OCI-LY7 (cell line): Measurements from ENCODE around the gene PPP1R9B. TPM values are rescaled to one million over a fixed set of nuclear protein-coding genes. Genes with fewer than 3 reads are reported as not detected.

Source experiments
- BruUV-seq: library from RNA; stranded (reverse); fragments of 400-500 nt; replicated peaks from 2 replicates; lab custom pipeline; 2021; lab: Mats Ljungman, UMichigan
- CTCF ChIA-PET: fragments of 300-600 bp; sonication (Branson Sonifier 250); formaldehyde crosslinking; loops from one replicate; lab custom pipeline; 2022; ENCODE audit warnings: antibody characterized with exemption; ENCODE audit not compliant: unreplicated experiment; lab: Charles Lee
- POLR2A ChIA-PET: fragments of 300-600 bp; sonication (Branson Sonifier 250); formaldehyde crosslinking; loops from one replicate; lab custom pipeline; 2022; ENCODE audit warnings: antibody characterized with exemption; lab: Charles Lee
- DNase-seq: peaks from one replicate; pipeline ENCODE4 v3.0.0-alpha.2; 2015; ENCODE audit warnings: low spot score
- H2AFZ ChIP-seq: fragments of 200-600 bp; sonication (generic), shearing (Covaris generic); 2 replicates; pipeline ENCODE4 v1.6.1; 2014; ENCODE audit warnings: mild to moderate bottlenecking, antibody characterized with exemption, low read length, moderate library complexity
- H3K27ac ChIP-seq: fragments of 200-600 bp; sonication (generic); 2 replicates; pipeline ENCODE4 v1.5.1; 2014; ENCODE audit warnings: mixed run types, low read depth, mild to moderate bottlenecking, moderate library complexity, low read length, inconsistent platforms; ENCODE audit not compliant: poor library complexity, severe bottlenecking
- H3K36me3 ChIP-seq: fragments of 200-600 bp; sonication (generic); 2 replicates; pipeline ENCODE4 v1.6.1; 2014; ENCODE audit warnings: mild to moderate bottlenecking, antibody characterized with exemption, low read length, moderate library complexity, mixed read lengths; ENCODE audit not compliant: insufficient read depth
- H3K4me1 ChIP-seq: fragments of 200-600 bp; sonication (generic); 2 replicates; pipeline ENCODE4 v1.5.1; 2014; ENCODE audit warnings: mild to moderate bottlenecking, low read length; ENCODE audit not compliant: insufficient read depth, poor library complexity, severe bottlenecking
- H3K4me2 ChIP-seq: fragments of 200-600 bp; sonication (generic); 2 replicates; pipeline ENCODE4 v1.6.1; 2014; ENCODE audit warnings: mild to moderate bottlenecking, low read length
- H3K4me3 ChIP-seq: fragments of 200-600 bp; sonication (generic); 2 replicates; pipeline ENCODE4 v1.5.1; 2014; ENCODE audit warnings: mild to moderate bottlenecking, low read depth, low read length; ENCODE audit not compliant: poor library complexity, severe bottlenecking
- H3K79me2 ChIP-seq: fragments of 200-600 bp; sonication (generic); 2 replicates; pipeline ENCODE4 v1.6.1; 2016; ENCODE audit warnings: low read depth, mild to moderate bottlenecking, low read length, moderate library complexity, mixed read lengths; ENCODE audit not compliant: insufficient read depth
- H3K9me2 ChIP-seq: fragments of 200-600 bp; sonication (generic); 2 replicates; pipeline ENCODE4 v1.6.1; 2016; ENCODE audit warnings: mild to moderate bottlenecking, low read length, mixed read lengths; ENCODE audit not compliant: insufficient read depth
- H3K9me3 ChIP-seq: fragments of 200-600 bp; sonication (generic); 2 replicates; pipeline ENCODE4 v1.6.1; 2014; ENCODE audit warnings: mild to moderate bottlenecking, mixed run types, low read length, mixed read lengths
- H4K20me1 ChIP-seq: fragments of 200-600 bp; sonication (generic); 2 replicates; pipeline ENCODE4 v1.6.1; 2014; ENCODE audit warnings: mild to moderate bottlenecking, antibody characterized with exemption, low read length, moderate library complexity, mixed read lengths; ENCODE audit not compliant: insufficient read depth
- EZH2phosphoT487 ChIP-seq: fragments of 200-600 bp; sonication (generic); IDR thresholded peaks from 2 replicates; pipeline ENCODE4 v1.6.1; 2018; ENCODE audit warnings: low read depth, borderline replicate concordance, mild to moderate bottlenecking, mixed run types, antibody characterized with exemption, low read length, moderate library complexity, mixed read lengths
- intact Hi-C: fragments of 100-400 bp; cut with micrococcal nuclease; formaldehyde crosslinking; loops from one replicate; pipeline ENCODE4 v1.10.0; 2022; ENCODE audit not compliant: unreplicated experiment
- total RNA-seq, 2 experiments: library from RNA; depleted of rRNA in 1 of 2; stranded (reverse); fragments of >200 nt in 1 of 2; shearing (Covaris generic) in 1 of 2; gene quantifications; 2 replicates each; pipeline ENCODE4 v1.2.3, GENCODE V29; 2014 to 2022
- TF ChIP-seq, protein P1 (sequence below): fragments of 200-600 bp; sonication (generic); conservative IDR thresholded peaks from 2 replicates; pipeline ENCODE4 v1.5.1; 2014; ENCODE audit warnings: mild to moderate bottlenecking, antibody characterized with exemption, low read length, moderate library complexity, mixed read lengths

PPP1R9B gene
- total RNA-seq, 2 experiments from 2014 or later = 45.3 to 87.0 TPM

DNA sequence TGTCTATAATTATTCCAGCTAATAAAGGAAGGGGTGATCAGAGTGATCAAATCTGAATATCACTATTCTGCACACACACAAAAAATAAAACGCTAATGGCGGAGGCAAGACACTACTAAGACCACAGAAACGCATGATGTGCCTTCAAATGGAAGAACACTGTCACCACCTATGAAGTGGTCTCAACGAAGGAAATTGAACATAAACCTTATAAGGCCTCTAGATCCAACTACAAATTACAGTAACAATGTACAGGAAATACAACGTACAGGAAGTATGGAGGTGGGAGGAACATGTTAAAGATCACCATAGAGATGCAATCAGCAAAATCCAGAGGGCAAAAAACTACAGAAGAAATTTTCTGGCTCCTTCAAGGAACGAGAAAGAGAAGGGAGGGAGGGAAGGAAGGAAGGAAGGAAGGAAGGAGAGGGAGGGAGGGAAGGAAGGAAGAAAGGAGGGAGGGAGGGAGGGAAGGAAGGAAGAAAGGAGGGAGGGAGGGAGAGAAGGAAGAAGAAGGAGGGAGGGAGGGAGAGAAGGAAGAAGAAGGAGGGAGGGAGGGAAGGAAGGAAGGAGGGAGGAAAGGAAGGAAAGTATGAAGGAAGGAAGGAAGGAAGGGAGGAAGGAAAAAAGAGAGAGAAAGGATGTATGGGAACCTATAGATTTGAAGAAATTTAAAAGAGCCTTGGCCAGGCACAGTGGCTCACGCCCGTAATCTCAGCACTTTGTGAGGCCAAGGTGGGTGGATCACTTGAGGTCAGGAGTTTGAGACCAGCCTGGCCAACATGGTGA, 12.2 kb upstream of the PPP1R9B start:
- H3K9me3 ChIP-seq = no peaks in the 10 kb centered on the region
- no peak overlapping the region for H3K4me2 ChIP-seq
- H3K4me3 ChIP-seq = no peak overlapping the region
- no peaks in the 10 kb centered on the region for H3K36me3 ChIP-seq
- H3K27ac ChIP-seq = no peak overlapping the region
- no peak overlapping the region for H2AFZ ChIP-seq
- BruUV-seq = no TSS peak
- peaks cover 24% of the 10 kb centered on the region for H3K4me1 ChIP-seq
- H3K79me2 ChIP-seq = no peaks in the 10 kb centered on the region
- no peaks in the 10 kb centered on the region for H4K20me1 ChIP-seq
- H3K9me2 ChIP-seq = no peaks in the 10 kb centered on the region
- intact Hi-C loops = no loop called here
- no peak for DNase-seq
- ChIA-PET POLR2A (interaction anchor here (2.0 kb wide), 1 partner anchor 10 kb away, joined by 20 read pairs; no protein-coding TSS in a partner anchor), CTCF (interaction anchor here (0.9 kb wide), 1 partner anchor 20 kb away, joined by 3 read pairs; no protein-coding TSS in a partner anchor)
- TF ChIP-seq EZH2phosphoT487 = no peak
- TF ChIP-seq, protein P1, sequence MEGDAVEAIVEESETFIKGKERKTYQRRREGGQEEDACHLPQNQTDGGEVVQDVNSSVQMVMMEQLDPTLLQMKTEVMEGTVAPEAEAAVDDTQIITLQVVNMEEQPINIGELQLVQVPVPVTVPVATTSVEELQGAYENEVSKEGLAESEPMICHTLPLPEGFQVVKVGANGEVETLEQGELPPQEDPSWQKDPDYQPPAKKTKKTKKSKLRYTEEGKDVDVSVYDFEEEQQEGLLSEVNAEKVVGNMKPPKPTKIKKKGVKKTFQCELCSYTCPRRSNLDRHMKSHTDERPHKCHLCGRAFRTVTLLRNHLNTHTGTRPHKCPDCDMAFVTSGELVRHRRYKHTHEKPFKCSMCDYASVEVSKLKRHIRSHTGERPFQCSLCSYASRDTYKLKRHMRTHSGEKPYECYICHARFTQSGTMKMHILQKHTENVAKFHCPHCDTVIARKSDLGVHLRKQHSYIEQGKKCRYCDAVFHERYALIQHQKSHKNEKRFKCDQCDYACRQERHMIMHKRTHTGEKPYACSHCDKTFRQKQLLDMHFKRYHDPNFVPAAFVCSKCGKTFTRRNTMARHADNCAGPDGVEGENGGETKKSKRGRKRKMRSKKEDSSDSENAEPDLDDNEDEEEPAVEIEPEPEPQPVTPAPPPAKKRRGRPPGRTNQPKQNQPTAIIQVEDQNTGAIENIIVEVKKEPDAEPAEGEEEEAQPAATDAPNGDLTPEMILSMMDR = no peak

DNA sequence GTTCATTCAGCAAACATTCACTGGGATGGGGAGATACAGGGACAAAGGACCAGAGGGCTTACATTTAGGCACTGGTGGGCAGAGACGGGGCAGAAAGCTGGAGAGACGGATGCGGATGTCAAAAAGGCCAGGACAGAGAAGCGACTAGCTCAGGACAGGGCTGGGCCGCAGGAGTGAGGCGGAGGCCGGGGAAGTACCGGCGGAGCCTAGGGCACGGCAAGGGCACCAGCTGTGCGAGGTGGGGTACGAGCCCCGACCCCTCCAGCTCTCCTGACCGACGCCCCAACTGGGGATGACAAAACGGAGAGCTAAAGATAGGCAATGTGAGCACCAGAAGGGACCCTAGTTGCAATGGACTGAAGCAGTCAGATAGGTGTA, 11.4 kb upstream of the PPP1R9B start:
- H3K4me3 ChIP-seq = peak overlapping the region; percentile 68
- H3K4me2 ChIP-seq = peak overlapping the region; percentile 90
- no peak for DNase-seq
- TF ChIP-seq, protein P1 = no peak
- TF ChIP-seq EZH2phosphoT487 = no peak
- H3K9me3 ChIP-seq = no peaks in the 10 kb centered on the region
- H3K36me3 ChIP-seq = no peaks in the 10 kb centered on the region
- no peak overlapping the region for H3K27ac ChIP-seq
- intact Hi-C loops = loop anchor here (1.0 kb wide), 4 partner anchors 11 to 68 kb away; no protein-coding TSS in a partner anchor
- no peaks in the 10 kb centered on the region for H4K20me1 ChIP-seq
- ChIA-PET CTCF (interaction anchor here (0.6 to 0.9 kb wide), 3 partner anchors 20 to 405 kb away, joined by 3 read pairs; no protein-coding TSS in a partner anchor), POLR2A (interaction anchor here (0.7 to 2.0 kb wide), 2 partner anchors 10 to 68 kb away, joined by 3 to 20 read pairs; no protein-coding TSS in a partner anchor)
- no TSS peak for BruUV-seq
- no peaks in the 10 kb centered on the region for H3K79me2 ChIP-seq
- peaks cover 23% of the 10 kb centered on the region for H3K4me1 ChIP-seq
- peak overlapping the region; percentile 97; the same call in 1 of the 2 replicates for H2AFZ ChIP-seq
- no peaks in the 10 kb centered on the region for H3K9me2 ChIP-seq
